Measurements from ENCODE around the gene SH2D7.

SH2D7 gene

GRCh38 chr15:78102741-78103140 lies 10.4 kb downstream of the SH2D7 start:
- DNase-seq (ENCODE audit: low read depth in 1 of 2, low spot score in 1 of 2) = no peak

- DNase-seq (ENCODE audit: low read depth in 1 of 2, low spot score in 1 of 2) = peak; percentile 18 to 33
Measured at GRCh38 chr15:78103406-78104118, 11.2 kb downstream of the SH2D7 start.

- DNase-seq (ENCODE audit: low read depth in 1 of 2, low spot score in 1 of 2) = no peak
Measured at GRCh38 chr15:78104119-78104479, 11.7 kb downstream of the SH2D7 start.

GRCh38 chr15:78104566-78105475 lies 12.5 kb downstream of the SH2D7 start:
- no peak for DNase-seq (ENCODE audit: low read depth in 1 of 2, low spot score in 1 of 2)

- no peak for DNase-seq (ENCODE audit: low read depth in 1 of 2, low spot score in 1 of 2)
Measured at GRCh38 chr15:78105476-78106241, 13.3 kb downstream of the SH2D7 start.

- no peak for DNase-seq (ENCODE audit: low read depth in 1 of 2, low spot score in 1 of 2)
Measured at GRCh38 chr15:78107471-78107870, 15.1 kb downstream of the SH2D7 start.

- DNase-seq (ENCODE audit: low read depth in 1 of 2, low spot score in 1 of 2) = peak; percentile 63 to 69
Measured at GRCh38 chr15:78108300-78109084, 16.1 kb downstream of the SH2D7 start.

- DNase-seq (ENCODE audit: low read depth in 1 of 2, low spot score in 1 of 2) = no peak
Measured at GRCh38 chr15:78109156-78109555, 16.8 kb downstream of the SH2D7 start.

- no peak for DNase-seq (ENCODE audit: low read depth in 1 of 2, low spot score in 1 of 2)
Measured at GRCh38 chr15:78110096-78110495, 17.7 kb downstream of the SH2D7 start.

GRCh38 chr15:78110916-78111475 lies 18.6 kb downstream of the SH2D7 start:
- no peak for DNase-seq (ENCODE audit: low read depth in 1 of 2, low spot score in 1 of 2)

GRCh38 chr15:78111788-78112187 lies 19.4 kb downstream of the SH2D7 start:
- no peak for DNase-seq (ENCODE audit: low read depth in 1 of 2, low spot score in 1 of 2)

- no peak for DNase-seq (ENCODE audit: low read depth in 1 of 2, low spot score in 1 of 2)
Measured at GRCh38 chr15:78112551-78112950, 20.2 kb downstream of the SH2D7 start.

- DNase-seq (ENCODE audit: low read depth in 1 of 2, low spot score in 1 of 2) = no peak
Measured at GRCh38 chr15:78120523-78120922, 28.2 kb downstream of the SH2D7 start.

GRCh38 chr15:78125267-78125666 lies 32.9 kb downstream of the SH2D7 start:
- no peak for DNase-seq (ENCODE audit: low read depth in 1 of 2, low spot score in 1 of 2)

GRCh38 chr15:78127882-78128281 lies 35.5 kb downstream of the SH2D7 start:
- no peak for DNase-seq (ENCODE audit: low read depth in 1 of 2, low spot score in 1 of 2)

- DNase-seq (ENCODE audit: low read depth in 1 of 2, low spot score in 1 of 2) = no peak
Measured at GRCh38 chr15:78129077-78129750, 36.9 kb downstream of the SH2D7 start.

- no peak for DNase-seq (ENCODE audit: low read depth in 1 of 2, low spot score in 1 of 2)
Measured at GRCh38 chr15:78129751-78130287, 37.5 kb downstream of the SH2D7 start.

- no peak for DNase-seq (ENCODE audit: low read depth in 1 of 2, low spot score in 1 of 2)
Measured at GRCh38 chr15:78130466-78131294, 38.3 kb downstream of the SH2D7 start.

Measured in activated T-helper 1 cell treated with anti-CD3 and anti-CD28 coated beads, Interleukin-2, amount 50 U/mL, for 16 hours (primary cell).